Measurements from ENCODE around the gene KSR2.

Gene KSR2

DNA sequence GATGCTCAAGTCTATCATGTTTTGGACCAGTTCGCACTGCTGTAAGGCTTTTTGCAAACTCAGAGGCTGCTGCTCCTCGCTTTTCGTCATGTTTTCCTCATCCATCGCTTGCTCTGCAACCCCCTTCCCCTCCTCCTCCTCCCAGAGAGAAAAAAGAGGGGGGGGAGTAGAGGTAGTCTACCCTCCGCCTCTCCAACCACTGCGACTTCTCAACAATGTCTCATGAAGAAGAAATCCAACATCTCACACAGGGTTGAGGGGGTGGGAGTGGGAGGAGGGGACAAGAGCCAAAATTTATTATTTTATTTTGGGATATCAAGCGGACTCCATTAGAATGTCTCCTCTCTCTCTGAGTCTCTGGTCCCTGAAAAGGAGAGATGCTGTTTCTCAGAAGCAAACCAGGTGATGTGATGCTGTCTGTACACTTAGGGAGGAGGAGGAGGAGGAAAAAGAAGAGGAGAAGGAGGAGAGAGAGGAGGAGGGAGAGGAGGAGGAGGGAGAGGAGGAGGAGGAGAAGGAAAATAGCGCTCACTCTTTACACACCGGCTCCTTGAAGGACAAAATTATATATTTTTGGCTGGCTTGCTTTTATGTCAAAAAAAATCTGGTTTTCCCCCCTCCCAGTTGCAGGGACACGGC is 520 bp downstream of the KSR2 start:
- no peak for TF ChIP-seq CTCF (IDR thresholded peaks at IDR 0.05; ENCODE audit: insufficient read depth, low read depth, low read length, missing control alignments)
- DNase-seq (ENCODE audit: low read depth), result no peak
- H3K4me3 ChIP-seq (ENCODE audit: low read depth, low read length), result peak overlapping the region; percentile 51

- H3K4me3 ChIP-seq (ENCODE audit: low read depth, low read length), result no peak overlapping the region
- DNase-seq (ENCODE audit: low read depth), result no peak
- TF ChIP-seq CTCF (IDR thresholded peaks at IDR 0.05; ENCODE audit: insufficient read depth, low read depth, low read length, missing control alignments), result no peak
These were observed 1.3 kb downstream of the KSR2 start for GRCh38 chr12:117967512-117967911.

DNA sequence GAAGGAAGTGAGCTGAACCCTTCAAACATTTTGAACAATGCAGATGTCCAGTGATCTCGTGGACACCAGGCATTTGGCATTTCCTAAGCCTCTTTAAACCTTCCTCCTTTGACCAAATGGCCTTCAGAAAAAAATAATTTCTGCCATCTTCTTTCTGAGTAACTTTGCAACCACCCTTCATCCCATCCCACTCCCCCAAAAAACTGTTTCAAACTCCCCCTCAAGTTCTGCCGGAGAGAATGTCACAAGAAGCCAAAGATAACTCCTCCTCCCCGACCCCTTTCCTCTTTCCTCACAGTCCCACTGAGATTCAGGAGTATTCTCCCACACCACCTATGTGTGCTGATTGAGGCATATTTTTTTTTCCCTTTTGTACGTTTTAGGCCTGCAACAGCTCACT is 1.7 kb downstream of the KSR2 start:
- no peak for DNase-seq (ENCODE audit: low read depth)
- TF ChIP-seq CTCF (IDR thresholded peaks at IDR 0.05; ENCODE audit: insufficient read depth, low read depth, low read length, missing control alignments), result no peak
- H3K4me3 ChIP-seq (ENCODE audit: low read depth, low read length), result no peak overlapping the region

- H3K4me3 ChIP-seq (ENCODE audit: low read depth, low read length), result no peak overlapping the region
- TF ChIP-seq CTCF (IDR thresholded peaks at IDR 0.05; ENCODE audit: insufficient read depth, low read depth, low read length, missing control alignments), result no peak
- DNase-seq (ENCODE audit: low read depth), result no peak
These were observed 2.3 kb downstream of the KSR2 start for GRCh38 chr12:117966511-117966910.

DNA sequence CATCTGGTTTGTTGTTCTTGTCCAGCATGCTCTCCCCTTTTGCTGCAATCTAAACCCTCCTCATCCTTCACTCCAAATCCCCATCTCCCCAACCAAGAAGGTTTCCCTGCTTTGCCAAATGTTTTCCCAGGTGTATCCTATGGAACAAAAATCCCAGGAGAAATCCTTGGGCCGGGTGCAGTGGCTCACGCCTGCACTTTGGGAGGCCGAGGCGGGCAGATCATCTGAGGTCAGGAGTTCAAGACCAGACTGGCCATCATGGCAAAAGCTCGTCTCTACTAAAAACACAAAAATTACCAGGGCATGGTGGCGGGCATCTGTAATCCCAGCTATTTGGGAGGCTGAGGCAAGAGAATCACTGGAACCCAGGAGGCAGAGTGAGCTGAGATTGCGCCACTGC is 5.0 kb downstream of the KSR2 start:
- no peak for TF ChIP-seq CTCF (IDR thresholded peaks at IDR 0.05; ENCODE audit: insufficient read depth, low read depth, low read length, missing control alignments)
- no peak overlapping the region for H3K4me3 ChIP-seq (ENCODE audit: low read depth, low read length)
- no peak for DNase-seq (ENCODE audit: low read depth)

DNA sequence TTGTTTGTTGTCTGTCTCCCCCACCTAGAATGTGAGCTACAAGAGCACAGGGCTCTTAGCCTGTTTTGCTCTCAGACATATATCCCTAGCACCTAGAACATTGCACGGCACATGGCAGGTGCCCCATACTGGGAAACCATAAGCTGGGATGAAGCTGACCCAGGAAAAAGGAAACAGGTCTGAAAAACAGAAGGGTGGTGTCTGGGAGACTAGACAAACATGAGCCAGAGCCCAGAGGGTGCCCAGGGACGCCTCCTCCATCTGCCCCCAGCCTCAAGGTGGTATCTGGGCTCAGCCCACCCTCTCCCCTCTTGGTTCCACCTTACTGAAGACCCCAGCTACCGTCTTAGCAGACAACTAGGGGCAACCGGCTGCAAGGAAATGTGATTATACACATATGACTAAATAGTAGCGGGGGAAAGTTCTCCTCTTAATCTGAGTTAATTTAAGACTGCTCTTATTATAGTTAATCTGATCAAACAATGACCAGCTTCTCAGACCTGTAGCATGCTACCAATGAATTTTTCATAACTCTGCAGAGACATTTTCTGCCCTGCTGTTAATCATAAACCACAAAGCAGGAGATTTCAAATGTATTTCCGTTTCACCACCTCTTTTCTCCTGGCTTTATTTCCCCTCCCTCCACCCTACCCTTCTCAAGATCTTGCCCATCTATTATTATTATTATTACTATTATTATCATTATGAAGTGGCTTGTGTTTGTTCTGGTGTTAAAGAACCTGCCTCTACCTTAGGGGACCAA is 31.9 kb downstream of the KSR2 start:
- no peak for DNase-seq (ENCODE audit: low read depth)
- TF ChIP-seq CTCF (IDR thresholded peaks at IDR 0.05; ENCODE audit: insufficient read depth, low read depth, low read length, missing control alignments), result no peak
- H3K4me3 ChIP-seq (ENCODE audit: low read depth, low read length), result no peak overlapping the region
